GM19193 (cell line): ENCODE measurements around the gene IGFALS.

ENCODE experiments used
- POLR2A ChIP-seq: IDR thresholded peaks from 4 replicates; pipeline ENCODE4 v1.6.1; 2011; ENCODE audit not compliant: insufficient read depth, insufficient read length; ENCODE audit errors: extremely low read depth

Gene IGFALS

GRCh38 chr16:1743376-1744337 lies 49.8 kb downstream of the IGFALS start:
- no peak for TF ChIP-seq POLR2A

DNA sequence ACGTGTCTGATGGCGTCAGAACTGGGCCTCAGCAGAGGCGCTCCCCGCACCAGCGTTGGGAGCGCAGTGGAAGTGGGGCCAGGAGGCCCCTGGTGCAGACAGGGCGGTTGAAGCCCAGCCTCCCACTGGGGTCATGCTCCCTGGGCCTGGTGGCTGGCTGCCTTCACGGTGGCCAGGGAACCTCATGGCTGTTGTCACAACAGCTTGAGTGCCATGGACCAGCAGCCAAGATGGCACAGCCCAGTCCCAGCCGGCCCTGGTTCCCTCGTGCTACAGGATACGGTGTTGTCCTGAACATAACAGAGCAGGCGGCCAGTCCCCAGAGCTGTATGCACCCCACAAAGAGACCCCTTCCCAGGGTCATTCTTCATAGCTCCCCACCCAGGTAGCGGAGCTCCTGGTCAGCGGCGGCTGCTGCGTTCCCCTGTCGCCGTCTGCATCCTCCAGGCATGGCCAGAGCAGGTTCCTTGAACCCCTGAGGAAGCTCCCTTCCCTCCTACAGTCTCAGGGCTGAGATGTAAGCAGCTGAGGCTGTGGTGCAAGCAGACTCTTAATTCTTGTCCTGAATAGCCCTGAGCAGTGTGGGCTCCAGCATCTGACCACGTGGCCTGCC lies 51.8 kb downstream of the IGFALS start:
- TF ChIP-seq POLR2A, result no peak

DNA sequence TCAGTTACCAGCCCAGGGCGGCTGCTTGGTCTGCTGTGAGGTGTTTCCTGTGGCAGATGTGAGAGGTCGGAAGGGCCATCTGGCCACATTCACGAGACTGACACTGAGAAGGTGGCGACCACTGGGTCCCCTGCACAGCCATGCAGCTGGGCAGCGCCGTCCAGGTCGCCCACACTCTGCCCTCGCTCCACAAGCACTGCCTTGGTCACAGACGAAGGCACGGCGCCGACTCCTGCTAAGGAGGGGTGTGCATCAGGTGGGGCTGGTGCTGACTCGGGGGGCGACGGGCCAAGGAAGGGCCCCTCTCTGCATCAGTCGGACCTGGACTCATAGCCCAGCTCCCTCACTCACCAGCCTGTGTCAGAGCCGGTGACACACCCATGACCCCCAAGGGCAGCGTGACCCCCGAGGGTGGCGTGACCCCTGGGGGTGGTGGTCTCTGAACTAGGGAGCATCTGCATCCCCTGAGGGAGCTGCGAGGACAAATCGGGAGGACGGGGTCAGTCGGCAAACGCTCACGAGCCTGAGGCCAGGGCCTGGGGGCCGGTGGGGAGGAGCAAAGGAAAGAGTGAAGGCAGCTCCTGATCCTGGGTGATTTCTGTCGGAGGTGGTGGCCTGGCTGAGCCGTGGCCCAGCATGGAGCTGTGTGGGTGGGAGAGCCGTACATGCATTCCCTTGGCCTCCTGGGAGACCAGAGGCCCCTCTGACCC lies 52.6 kb downstream of the IGFALS start:
- no peak for TF ChIP-seq POLR2A
